ENCODE results near the gene DDRGK1.

- no peak for TF ChIP-seq CTCF (IDR thresholded peaks at IDR 0.05; ENCODE audit: poor library complexity)
- TF ChIP-seq EZH2 (IDR thresholded peaks at IDR 0.05; ENCODE audit: borderline replicate concordance), result no peak
Observed at GRCh38 chr20:3166913-3167342, 37.6 kb downstream of the DDRGK1 start.
